NOMO-1 treated with DMSO at 0.1 percent for 48 hours (cell line): Measurements from ENCODE around the gene SCGB2A2.

Source experiments
- DNase-seq: peaks from one replicate; lab custom pipeline; 2025; ENCODE audit not compliant: unreplicated experiment; lab: John Stamatoyannopoulos, UW

The SCGB2A2 gene

GRCh38 chr11:62269654-62270278 lies at the start of gene SCGB2A2:
TSS of gene SCGB2A2 (plus strand) at chr11:62270158. CDS start at chr11:62270217, 59 bp downstream.
- DNase-seq, result no peak

- no peak for DNase-seq
Observed at GRCh38 chr11:62221498-62221897, 48.5 kb upstream of the SCGB2A2 start.

- no peak for DNase-seq
Observed at GRCh38 chr11:62223095-62223494, 46.9 kb upstream of the SCGB2A2 start.

- peak; percentile 7 for DNase-seq
Observed at GRCh38 chr11:62233730-62234129, 36.2 kb upstream of the SCGB2A2 start.

- no peak for DNase-seq
Observed at GRCh38 chr11:62236187-62236586, 33.8 kb upstream of the SCGB2A2 start.

GRCh38 chr11:62237499-62237898 lies 32.5 kb upstream of the SCGB2A2 start:
- no peak for DNase-seq

GRCh38 chr11:62238151-62238550 lies 31.8 kb upstream of the SCGB2A2 start:
- no peak for DNase-seq

- no peak for DNase-seq
Observed at GRCh38 chr11:62241095-62241494, 28.9 kb upstream of the SCGB2A2 start.

GRCh38 chr11:62242021-62242420 lies 27.9 kb upstream of the SCGB2A2 start, which contains the start of gene SCGB1D2:
TSS of gene SCGB1D2 (plus strand) at chr11:62242239. CDS start at chr11:62242308, 69 bp downstream.
- no peak for DNase-seq

- peak; percentile 7 for DNase-seq
Observed at GRCh38 chr11:62245271-62245753, 24.6 kb upstream of the SCGB2A2 start.

- no peak for DNase-seq
Observed at GRCh38 chr11:62251698-62252097, 18.3 kb upstream of the SCGB2A2 start.

- DNase-seq, result no peak
Observed at GRCh38 chr11:62253999-62254542, 15.9 kb upstream of the SCGB2A2 start.

GRCh38 chr11:62256281-62256680 lies 13.7 kb upstream of the SCGB2A2 start:
- no peak for DNase-seq

GRCh38 chr11:62260261-62260953 lies 9.6 kb upstream of the SCGB2A2 start:
- no peak for DNase-seq

- no peak for DNase-seq
Observed at GRCh38 chr11:62264004-62264403, 6.0 kb upstream of the SCGB2A2 start.

- DNase-seq, result no peak
Observed at GRCh38 chr11:62266558-62266957, 3.4 kb upstream of the SCGB2A2 start.

GRCh38 chr11:62267050-62267449 lies 2.9 kb upstream of the SCGB2A2 start:
- no peak for DNase-seq

- no peak for DNase-seq
Observed at GRCh38 chr11:62267576-62267975, 2.4 kb upstream of the SCGB2A2 start.

GRCh38 chr11:62273284-62273683 lies 3.3 kb downstream of the SCGB2A2 start:
- DNase-seq, result no peak

GRCh38 chr11:62273789-62274275 lies 3.9 kb downstream of the SCGB2A2 start:
- peak; percentile 80 for DNase-seq

- no peak for DNase-seq
Observed at GRCh38 chr11:62280452-62280851, 10.5 kb downstream of the SCGB2A2 start.

GRCh38 chr11:62295504-62295903 lies 25.5 kb downstream of the SCGB2A2 start:
- no peak for DNase-seq
